Liver (tissue), 9 donors: ENCODE measurements around the gene SPRYD3. TPM values are rescaled to one million over a fixed set of nuclear protein-coding genes. Genes with fewer than 3 reads are reported as not detected.

Source experiments
- DNase-seq: peaks from one replicate; pipeline ENCODE4 v3.0.0-alpha.2; 2017; ENCODE audit warnings: low spot score
- H3K27ac ChIP-seq, 2 donors: one replicate each; pipeline ENCODE4 v1.7.0; 2013; ENCODE audit warnings: inconsistent platforms in 2 of 2, low read length in 2 of 2, control low read depth in 1 of 2, low read depth in 1 of 2, mild to moderate bottlenecking in 1 of 2
- H3K27me3 ChIP-seq, 4 donors: one replicate each; pipeline versions ENCODE4 v1.6.1 to v1.7.0; 2013; ENCODE audit warnings: low read length in 3 of 4, inconsistent platforms in 1 of 4, mild to moderate bottlenecking in 1 of 4, moderate library complexity in 1 of 4; ENCODE audit not compliant: control insufficient read depth in 4 of 4, insufficient read depth in 4 of 4
- H3K36me3 ChIP-seq, 4 donors: one replicate each; pipeline versions ENCODE4 v1.6.1 to v1.7.0; 2013; ENCODE audit warnings: low read length in 3 of 4, mild to moderate bottlenecking in 3 of 4, low read depth in 1 of 4, moderate library complexity in 1 of 4; ENCODE audit not compliant: control insufficient read depth in 4 of 4, insufficient read depth in 3 of 4
- H3K4me1 ChIP-seq, 4 donors: one replicate each; pipeline versions ENCODE4 v1.6.1 to v1.7.0; 2013; ENCODE audit warnings: low read length in 3 of 4, mild to moderate bottlenecking in 3 of 4, moderate library complexity in 1 of 4; ENCODE audit not compliant: control insufficient read depth in 4 of 4, insufficient read depth in 4 of 4
- H3K4me3 ChIP-seq, 3 donors: one replicate each; pipeline versions ENCODE4 v1.6.1 to v1.7.0; 2013; ENCODE audit warnings: low read length in 3 of 3, control low read depth in 1 of 3, low read depth in 1 of 3, mild to moderate bottlenecking in 1 of 3
- H3K9ac ChIP-seq, 2 donors: one replicate each; pipeline ENCODE4 v1.7.0; 2013; ENCODE audit warnings: low read length in 2 of 2, mild to moderate bottlenecking in 2 of 2, moderate library complexity in 2 of 2, control low read depth in 1 of 2, low read depth in 1 of 2
- H3K9me3 ChIP-seq, 4 donors: one replicate each; pipeline versions ENCODE4 v1.6.1 to v1.7.0; 2013; ENCODE audit warnings: low read length in 3 of 4; ENCODE audit not compliant: control insufficient read depth in 4 of 4
- CTCF ChIP-seq: fragments of 150-350 bp; IDR thresholded peaks from 2 replicates; pipeline ENCODE4 v1.5.1; 2017; ENCODE audit warnings: improper control_type of control experiment, low read depth, low read length; ENCODE audit not compliant: missing input control
- EGR1 ChIP-seq, 2 donors: IDR thresholded peaks; 2 replicates each; pipeline ENCODE4 v1.6.1; 2016 to 2018; ENCODE audit warnings: antibody characterized with exemption in 2 of 2, low read depth in 2 of 2
- FOXA1 ChIP-seq: IDR thresholded peaks from 2 replicates; pipeline ENCODE4 v1.6.1; 2016; ENCODE audit warnings: antibody characterized with exemption
- FOXA2 ChIP-seq: IDR thresholded peaks from 2 replicates; pipeline ENCODE4 v1.6.1; 2016; ENCODE audit warnings: antibody characterized with exemption
- GABPA ChIP-seq, 2 donors: IDR thresholded peaks in 1 of 2; conservative IDR thresholded peaks in 1 of 2; 2 replicates each; pipeline ENCODE4 v1.6.1; 2016; ENCODE audit warnings: antibody characterized with exemption in 2 of 2, mild to moderate bottlenecking in 1 of 2, moderate library complexity in 1 of 2
- HNF4A ChIP-seq, 2 donors: conservative IDR thresholded peaks; 2 replicates each; pipeline ENCODE4 v1.6.1; 2016; ENCODE audit warnings: antibody characterized with exemption in 2 of 2, mild to moderate bottlenecking in 2 of 2
- HNF4G ChIP-seq: IDR thresholded peaks from 2 replicates; pipeline ENCODE4 v1.6.1; 2016; ENCODE audit warnings: antibody characterized with exemption
- JUND ChIP-seq, 2 donors: IDR thresholded peaks; 2 replicates each; pipeline ENCODE4 v1.6.1; 2016; ENCODE audit warnings: antibody characterized with exemption in 2 of 2
- NR2F2 ChIP-seq: IDR thresholded peaks from 2 replicates; pipeline ENCODE4 v1.6.1; 2016; ENCODE audit warnings: antibody characterized with exemption
- RAD21 ChIP-seq, 2 donors: IDR thresholded peaks; 2 replicates each; pipeline ENCODE4 v1.6.1; 2016; ENCODE audit warnings: antibody characterized with exemption in 2 of 2, mild to moderate bottlenecking in 2 of 2
- REST ChIP-seq: IDR thresholded peaks from 2 replicates; pipeline ENCODE4 v1.6.1; 2016; ENCODE audit warnings: antibody characterized with exemption, mild to moderate bottlenecking
- RXRA ChIP-seq, 2 donors: IDR thresholded peaks; 2 replicates each; pipeline ENCODE4 v1.6.1; 2017 to 2018; ENCODE audit warnings: antibody characterized with exemption in 2 of 2, mild to moderate bottlenecking in 1 of 2
- SP1 ChIP-seq: IDR thresholded peaks from 2 replicates; pipeline ENCODE4 v1.6.1; 2018; ENCODE audit warnings: antibody characterized with exemption, mild to moderate bottlenecking
- TAF1 ChIP-seq: conservative IDR thresholded peaks from 2 replicates; pipeline ENCODE4 v1.6.1; 2016; ENCODE audit warnings: antibody characterized with exemption, mild to moderate bottlenecking
- YY1 ChIP-seq: IDR thresholded peaks from 2 replicates; pipeline ENCODE4 v1.6.1; 2016; ENCODE audit warnings: antibody characterized with exemption, mild to moderate bottlenecking
- ZBTB33 ChIP-seq: IDR thresholded peaks from 2 replicates; pipeline ENCODE4 v1.6.1; 2016; ENCODE audit warnings: antibody characterized with exemption
- WGBS: extraction: QIAGEN DNeasy Blood & Tissue Kit; methylation state at CpG from one replicate; pipeline ENCODE4 v1.1.7; 2013; 5-methylcytosine and 5-hydroxymethylcytosine counted together
- polyA plus RNA-seq, 2 donors: library from polyadenylated mRNA; stranded (reverse) in 1 of 2; unstranded in 1 of 2; fragments of 200-250 nt in 1 of 2; fragments of >200 nt in 1 of 2; fragmentation: Nextera tagmentation in 1 of 2; extraction: Ambion mirVana in 1 of 2; gene quantifications; one replicate each; pipeline versions ENCODE4 v1.2.1 to v1.2.3, GENCODE V29; 2013 to 2015
- total RNA-seq, 2 donors: library from RNA; depleted of rRNA; stranded (reverse); fragments of >200 nt; gene quantifications; one replicate each; pipeline ENCODE4 v1.2.3, GENCODE V29; 2014
- TF ChIP-seq, protein P1 (sequence below): IDR thresholded peaks from 2 replicates; pipeline ENCODE4 v1.6.1; 2016; ENCODE audit warnings: antibody characterized with exemption
- TF ChIP-seq, protein P2 (sequence below): IDR thresholded peaks from 2 replicates; pipeline ENCODE4 v1.6.1; 2016; ENCODE audit warnings: antibody characterized with exemption
- donor health status: healthy.
- donor health status: healthy.
- donor health status: healthy.
- donor health status: healthy.
- donor health status: healthy.

SPRYD3 gene
- total and polyA plus RNA-seq, 4 donors = 6.0 to 20.3 (median 13.3) TPM

DNA sequence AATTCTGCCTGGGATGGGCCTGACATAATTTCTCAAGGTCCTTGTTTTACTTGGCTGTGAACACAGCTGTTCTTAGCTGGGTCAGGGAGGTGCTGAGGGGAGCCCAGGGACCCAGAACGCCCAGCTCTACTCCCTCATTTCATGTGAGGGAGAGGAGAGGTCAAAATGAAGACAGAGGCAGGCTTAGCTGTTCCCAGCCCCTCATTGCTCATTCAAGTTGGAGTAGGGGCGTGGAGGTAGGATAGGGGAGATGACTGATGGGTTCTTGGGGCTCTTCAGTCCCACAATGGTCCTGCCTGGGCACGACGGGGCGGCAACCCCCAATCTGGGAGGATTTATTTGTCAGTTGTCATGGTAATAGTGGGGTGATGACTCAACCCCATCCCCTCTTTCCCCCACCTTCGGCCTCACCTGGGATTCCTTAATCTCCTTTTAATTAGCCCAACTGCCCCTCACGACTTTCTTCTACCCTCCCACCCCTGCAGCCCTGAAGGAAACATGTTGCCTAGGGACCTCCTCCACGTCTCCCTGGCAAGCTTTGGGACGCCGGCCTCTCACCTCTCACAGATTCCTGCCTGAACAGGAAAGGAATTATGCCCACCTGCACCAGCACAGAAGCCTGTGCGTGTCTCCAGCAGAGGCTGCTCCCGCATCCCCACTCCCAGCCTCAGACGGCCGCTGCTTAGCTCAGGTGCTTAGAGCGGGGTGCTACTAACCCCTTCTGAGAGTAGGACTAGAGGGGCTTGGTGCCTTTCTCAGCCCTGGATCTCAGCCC, 10.2 kb downstream of the SPRYD3 start:
- H3K27me3 ChIP-seq = no peaks in the 10 kb centered on the region
- H3K4me1 ChIP-seq = peaks cover 0 to 21% (median 5%) of the 10 kb centered on the region in 4 donors
- TF ChIP-seq CTCF (no peak), FOXA2 (no peak), TAF1 (no peak), FOXA1 (no peak)
- TF ChIP-seq, protein P1, sequence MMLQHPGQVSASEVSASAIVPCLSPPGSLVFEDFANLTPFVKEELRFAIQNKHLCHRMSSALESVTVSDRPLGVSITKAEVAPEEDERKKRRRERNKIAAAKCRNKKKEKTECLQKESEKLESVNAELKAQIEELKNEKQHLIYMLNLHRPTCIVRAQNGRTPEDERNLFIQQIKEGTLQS = no peak
- WGBS = 89% methylated on average over 15 of the region's 15 CpGs
- no peak overlapping the region for H3K4me3 ChIP-seq
- no peak overlapping the region for H3K9ac ChIP-seq
- H3K36me3 ChIP-seq = peaks cover 0 to 9% (median 1%) of the 10 kb centered on the region in 4 donors
- no peaks in the 10 kb centered on the region for H3K9me3 ChIP-seq
- DNase-seq = no peak
- H3K27ac ChIP-seq = no peak overlapping the region

DNA sequence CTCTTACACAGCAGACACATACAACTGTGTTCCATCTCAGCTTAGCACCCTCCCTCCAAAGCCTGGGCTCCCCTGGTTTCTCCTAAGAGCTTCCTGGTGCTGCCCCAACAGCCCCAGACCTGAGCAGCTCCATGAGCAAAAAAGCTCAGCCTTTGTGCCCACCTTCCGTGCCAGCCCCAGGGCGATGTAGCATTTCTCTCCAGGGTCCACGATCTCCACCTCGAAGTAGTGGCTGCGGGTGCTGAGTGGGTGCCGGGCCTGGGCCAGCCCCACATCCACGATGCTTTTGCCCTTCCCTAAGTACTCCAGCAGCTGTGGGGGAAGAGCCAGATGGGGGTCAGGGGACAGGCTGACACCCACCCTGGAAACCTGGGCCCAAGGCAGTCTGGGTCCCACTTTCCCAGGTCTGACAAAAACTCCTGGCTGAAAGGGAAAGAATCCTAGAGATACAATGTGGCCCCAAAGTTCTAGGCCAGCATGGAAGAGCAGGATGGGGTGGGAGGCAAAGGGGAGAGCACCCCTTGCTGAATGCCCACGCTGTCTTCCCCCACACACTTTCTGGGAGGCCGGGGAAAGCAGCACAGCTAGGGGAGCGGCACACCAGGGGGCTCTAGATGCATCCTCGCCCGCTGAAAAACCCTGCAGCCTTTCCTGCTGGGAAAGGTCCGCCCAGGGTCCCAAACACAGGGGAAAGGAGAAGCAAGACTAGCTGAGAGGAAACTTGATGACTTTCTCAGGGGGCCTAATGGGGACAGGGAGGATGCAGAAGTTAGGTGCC, 11.0 kb downstream of the SPRYD3 start:
- TF ChIP-seq TAF1 = no peak
- no peak for TF ChIP-seq SP1
- TF ChIP-seq, protein P2, sequence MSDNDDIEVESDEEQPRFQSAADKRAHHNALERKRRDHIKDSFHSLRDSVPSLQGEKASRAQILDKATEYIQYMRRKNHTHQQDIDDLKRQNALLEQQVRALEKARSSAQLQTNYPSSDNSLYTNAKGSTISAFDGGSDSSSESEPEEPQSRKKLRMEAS = no peak
- TF ChIP-seq RXRA (IDR thresholded peaks at IDR 0.05) = no peak
- TF ChIP-seq HNF4G = no peak
- no peak for TF ChIP-seq JUND (IDR thresholded peaks at IDR 0.05)
- TF ChIP-seq RAD21 (IDR thresholded peaks at IDR 0.05) = no peak
- TF ChIP-seq NR2F2 = no peak
- no peak for TF ChIP-seq FOXA2
- no peak for TF ChIP-seq HNF4A (conservative IDR thresholded peaks at IDR 0.05)
- TF ChIP-seq REST = no peak
- no peak for TF ChIP-seq GABPA (IDR thresholded peaks at IDR 0.05 in 1 of 2, conservative IDR thresholded peaks at IDR 0.05 in 1 of 2)
- no peak for TF ChIP-seq EGR1 (IDR thresholded peaks at IDR 0.05; ENCODE audit: low read depth in 2 of 2)
- TF ChIP-seq YY1 = no peak
- no peak for TF ChIP-seq FOXA1
- TF ChIP-seq ZBTB33 = no peak
- TF ChIP-seq, protein P1 = no peak
- Histone ChIP-seq H3K27ac (no peak overlapping the region), H3K9ac (no peak overlapping the region), H3K4me1 (peaks cover 0 to 20% (median 5%) of the 10 kb centered on the region in 4 donors), H3K36me3 (peaks cover 0 to 15% (median 4%) of the 10 kb centered on the region in 4 donors), H3K4me3 (no peak overlapping the region), H3K27me3 (no peaks in the 10 kb centered on the region), H3K9me3 (no peaks in the 10 kb centered on the region)
- 94% methylated on average over 13 of the region's 13 CpGs for WGBS
- DNase-seq = peak; percentile 27
